T-helper 1 cell treated with Interleukin-12 subunit alpha and Interleukin-12 subunit beta and Interleukin-4 antibody, amounts not matched to agents 30 μg/mL and 1 μg/mL, for 36 hours (primary cell): ENCODE data around the gene P2RY8.
"Not testable (repeated sequence)": the region's sequence is repeated elsewhere in the genome, so short reads cannot be mapped to it uniquely, and the experiment has no call there.

Source experiments
- H3K27ac Mint-ChIP-seq: one replicate; pipeline ENCODE4 v1.8.0; 2021; ENCODE audit warnings: mild to moderate bottlenecking, mixed read lengths
- H3K27me3 Mint-ChIP-seq: one replicate; pipeline ENCODE4 v1.8.0; 2021; ENCODE audit warnings: low read depth, mixed read lengths
- H3K36me3 Mint-ChIP-seq: one replicate; pipeline ENCODE4 v1.8.0; 2021; ENCODE audit warnings: low read depth, mixed read lengths
- H3K4me1 Mint-ChIP-seq: one replicate; pipeline ENCODE4 v1.8.0; 2021; ENCODE audit warnings: low read depth, mixed read lengths
- H3K4me3 Mint-ChIP-seq: one replicate; pipeline ENCODE4 v1.8.0; 2021; ENCODE audit warnings: mild to moderate bottlenecking, moderate library complexity, mixed read lengths
- H3K9me3 Mint-ChIP-seq: one replicate; pipeline ENCODE4 v1.8.0; 2021; ENCODE audit warnings: mixed read lengths

Gene P2RY8

GRCh38 chrX:1531096-1531890, 5.7 kb downstream of the P2RY8 start:
- no peak overlapping the region for H3K4me3 Mint-ChIP-seq
- peaks cover 5% of the 10 kb centered on the region for H3K4me1 Mint-ChIP-seq
- H3K27ac Mint-ChIP-seq = no peak overlapping the region
- no peaks in the 10 kb centered on the region for H3K27me3 Mint-ChIP-seq
- peaks cover 16% of the 10 kb centered on the region for H3K36me3 Mint-ChIP-seq
- no peaks in the 10 kb centered on the region for H3K9me3 Mint-ChIP-seq

DNA sequence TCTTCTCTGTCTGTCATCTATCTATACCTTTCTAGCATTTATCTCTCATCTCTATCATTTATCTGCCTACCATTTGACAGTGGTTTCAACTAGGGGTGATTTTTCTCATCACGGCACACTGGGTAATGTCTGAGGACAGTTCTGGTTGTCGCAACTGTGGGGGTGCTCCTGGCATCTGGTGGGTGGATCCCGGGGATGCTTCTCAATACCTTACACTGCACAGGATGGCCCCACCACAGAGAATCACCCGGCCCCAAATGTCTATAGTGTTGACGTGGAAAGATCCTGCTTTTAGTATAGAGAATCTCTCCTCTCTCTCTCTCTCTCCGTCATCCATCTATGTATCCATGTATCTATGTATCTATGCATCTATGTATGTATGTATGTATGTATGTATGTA, 7.2 kb downstream of the P2RY8 start:
- no peak overlapping the region for H3K4me3 Mint-ChIP-seq
- H3K9me3 Mint-ChIP-seq = no peaks in the 10 kb centered on the region
- no peaks in the 10 kb centered on the region for H3K27me3 Mint-ChIP-seq
- peaks cover 4% of the 10 kb centered on the region for H3K4me1 Mint-ChIP-seq
- H3K27ac Mint-ChIP-seq = no peak overlapping the region
- H3K36me3 Mint-ChIP-seq = peaks cover 9% of the 10 kb centered on the region

GRCh38 chrX:1529328-1529727, 7.7 kb downstream of the P2RY8 start:
- Mint-ChIP-seq H3K27ac (no peak overlapping the region), H3K27me3 (no peaks in the 10 kb centered on the region), H3K9me3 (no peaks in the 10 kb centered on the region), H3K4me1 (peaks cover 4% of the 10 kb centered on the region), H3K36me3 (peaks cover 9% of the 10 kb centered on the region), H3K4me3 (no peak overlapping the region)

DNA sequence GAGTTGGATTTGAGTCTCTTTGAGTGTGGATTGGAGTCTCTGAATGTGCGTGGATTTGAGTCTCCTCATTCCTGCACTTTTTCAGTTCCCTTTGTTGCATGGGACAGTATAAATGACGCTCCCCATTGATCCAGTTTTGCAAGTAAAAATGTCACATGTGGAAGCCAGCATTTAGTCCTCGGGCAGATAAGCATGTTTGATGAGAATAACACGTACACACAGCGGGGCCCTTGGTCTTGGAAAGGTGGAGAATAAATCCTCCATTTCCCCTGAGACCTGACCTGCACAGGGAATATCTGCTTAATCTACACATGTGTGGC, 8.1 kb downstream of the P2RY8 start:
- H3K4me3 Mint-ChIP-seq = no peak overlapping the region
- no peak overlapping the region for H3K27ac Mint-ChIP-seq
- H3K4me1 Mint-ChIP-seq = peaks cover 4% of the 10 kb centered on the region
- H3K36me3 Mint-ChIP-seq = peaks cover 7% of the 10 kb centered on the region
- H3K9me3 Mint-ChIP-seq = no peaks in the 10 kb centered on the region
- no peaks in the 10 kb centered on the region for H3K27me3 Mint-ChIP-seq

DNA sequence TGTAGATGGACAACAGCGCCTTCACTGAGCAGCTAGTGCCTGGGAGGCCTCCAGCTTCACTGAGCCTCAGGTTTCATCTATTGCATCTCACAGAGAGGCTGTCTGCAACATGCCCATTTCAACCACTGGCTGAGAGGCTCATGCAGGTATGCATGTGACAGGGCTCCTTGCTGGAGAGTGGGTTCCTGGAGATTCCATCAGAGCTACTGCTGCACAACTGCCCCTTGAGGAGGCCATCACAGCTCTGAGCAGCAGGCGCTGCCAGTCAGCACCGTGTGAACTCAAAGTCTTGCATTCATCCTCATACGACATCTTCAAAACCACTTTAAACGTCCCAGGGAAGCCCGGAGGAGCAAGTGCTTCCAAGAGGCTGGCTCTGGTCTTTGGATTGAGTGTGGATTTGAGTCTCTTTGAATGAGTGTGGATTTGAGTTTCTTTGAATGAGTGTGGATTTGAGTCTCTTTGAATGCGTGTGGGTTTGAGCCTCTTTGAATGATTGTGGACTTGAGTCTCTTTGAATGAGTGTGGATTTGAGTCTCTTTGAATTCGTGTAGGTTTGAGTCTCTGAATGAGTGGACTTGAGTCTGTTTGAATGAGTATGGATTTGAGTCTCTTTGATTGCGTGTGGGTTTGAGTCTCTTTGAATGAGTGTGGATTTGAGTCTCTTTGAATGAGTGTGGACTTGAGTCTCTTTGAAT, 8.7 kb downstream of the P2RY8 start:
- Mint-ChIP-seq H3K27me3 (no peaks in the 10 kb centered on the region), H3K36me3 (peaks cover 7% of the 10 kb centered on the region), H3K9me3 (no peaks in the 10 kb centered on the region), H3K27ac (no peak overlapping the region), H3K4me3 (no peak overlapping the region), H3K4me1 (peaks cover 4% of the 10 kb centered on the region)

DNA sequence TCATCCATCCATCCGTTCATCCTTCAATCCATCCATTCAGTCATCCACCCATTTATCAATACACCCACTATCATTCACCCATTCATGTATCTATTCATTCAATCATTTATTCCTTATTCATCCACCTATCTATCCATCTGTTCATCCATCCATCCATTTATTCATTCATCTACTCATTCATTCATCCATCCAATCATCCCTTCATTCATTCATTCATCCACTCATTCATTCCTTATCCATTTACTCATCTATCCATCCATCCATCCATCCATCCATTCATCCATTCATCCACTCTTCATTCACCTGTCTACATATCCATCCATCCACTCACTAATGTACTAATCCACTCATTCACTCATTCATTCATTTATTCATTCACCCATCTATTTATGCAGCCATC, 9.5 kb downstream of the P2RY8 start:
- H3K4me1 Mint-ChIP-seq = peaks cover 5% of the 10 kb centered on the region
- no peaks in the 10 kb centered on the region for H3K27me3 Mint-ChIP-seq
- no peak overlapping the region for H3K4me3 Mint-ChIP-seq
- H3K27ac Mint-ChIP-seq = no peak overlapping the region
- no peaks in the 10 kb centered on the region for H3K9me3 Mint-ChIP-seq
- peaks cover 4% of the 10 kb centered on the region for H3K36me3 Mint-ChIP-seq

- no peaks in the 10 kb centered on the region for H3K9me3 Mint-ChIP-seq
- no peaks in the 10 kb centered on the region for H3K27me3 Mint-ChIP-seq
- no peak overlapping the region for H3K27ac Mint-ChIP-seq
- H3K4me3 Mint-ChIP-seq = no peak overlapping the region
- H3K36me3 Mint-ChIP-seq = peaks cover 7% of the 10 kb centered on the region
- H3K4me1 Mint-ChIP-seq = peaks cover 8% of the 10 kb centered on the region
Measured at GRCh38 chrX:1526565-1526964, 10.4 kb downstream of the P2RY8 start.

DNA sequence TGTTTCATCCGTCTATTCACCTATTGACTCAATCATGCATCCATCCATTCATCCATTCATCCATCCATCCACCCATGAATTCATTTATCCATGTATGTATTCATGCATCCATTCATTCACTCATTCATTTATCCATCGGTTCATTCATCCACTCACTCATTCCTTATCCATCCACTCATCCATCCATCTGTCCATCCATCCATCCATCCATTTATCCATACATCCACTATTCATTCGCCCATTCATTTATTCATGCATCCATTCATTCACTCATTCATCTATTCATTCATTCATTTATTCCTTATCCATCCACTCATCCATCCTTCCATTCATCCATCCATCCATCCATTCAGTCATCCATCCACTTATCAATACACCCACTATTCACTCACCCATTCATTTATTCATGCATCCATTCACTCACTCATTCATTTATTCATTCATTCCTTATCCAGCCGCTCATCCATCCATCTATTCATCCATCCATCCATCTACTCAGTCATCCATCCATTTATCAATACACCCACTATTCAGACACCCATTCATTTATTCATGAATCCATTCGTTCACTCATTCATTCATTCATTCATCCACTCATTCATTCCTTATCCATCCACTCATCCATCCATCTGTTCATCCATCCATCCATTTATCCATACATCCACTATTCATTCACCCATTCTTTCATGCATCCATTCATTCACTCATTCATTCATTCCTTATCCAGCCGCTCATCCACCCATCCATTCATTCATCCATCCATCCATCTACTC, 11.2 kb downstream of the P2RY8 start:
- Mint-ChIP-seq H3K27me3 (no peaks in the 10 kb centered on the region), H3K4me3 (no peak overlapping the region), H3K4me1 (peaks cover 15% of the 10 kb centered on the region), H3K27ac (no peak overlapping the region), H3K9me3 (no peaks in the 10 kb centered on the region), H3K36me3 (peaks cover 13% of the 10 kb centered on the region)

- peaks cover 20% of the 10 kb centered on the region for H3K36me3 Mint-ChIP-seq
- H3K4me3 Mint-ChIP-seq = no peak overlapping the region
- no peaks in the 10 kb centered on the region for H3K9me3 Mint-ChIP-seq
- H3K27me3 Mint-ChIP-seq = no peaks in the 10 kb centered on the region
- no peak overlapping the region for H3K27ac Mint-ChIP-seq
- peaks cover 22% of the 10 kb centered on the region for H3K4me1 Mint-ChIP-seq
Measured at GRCh38 chrX:1524874-1525582, 12.0 kb downstream of the P2RY8 start.

DNA sequence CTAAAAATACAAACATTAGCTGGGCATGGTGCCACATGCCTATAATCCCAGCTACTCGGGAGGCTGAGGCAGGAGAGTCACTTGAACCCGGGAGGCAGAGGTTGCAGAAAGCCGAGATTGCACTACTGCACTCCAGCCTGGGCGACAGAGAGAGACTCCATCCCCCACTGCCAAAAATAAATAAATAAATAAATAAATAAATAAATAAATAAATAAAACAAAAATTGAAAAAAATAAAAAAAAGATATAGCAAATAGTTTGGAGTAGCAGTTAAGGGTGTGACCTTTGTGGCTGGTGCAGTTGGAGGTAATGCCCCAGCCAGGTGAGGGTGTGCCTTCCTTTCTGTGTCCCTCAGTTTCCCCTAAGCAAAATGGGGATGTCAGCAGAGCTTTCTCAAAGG, 14.1 kb downstream of the P2RY8 start:
- not testable (repeated sequence) for H3K27me3 Mint-ChIP-seq, H3K4me3 Mint-ChIP-seq, H3K9me3 Mint-ChIP-seq, H3K27ac Mint-ChIP-seq
- Mint-ChIP-seq H3K36me3 (peaks cover 37% of the 10 kb centered on the region), H3K4me1 (peaks cover 39% of the 10 kb centered on the region)

DNA sequence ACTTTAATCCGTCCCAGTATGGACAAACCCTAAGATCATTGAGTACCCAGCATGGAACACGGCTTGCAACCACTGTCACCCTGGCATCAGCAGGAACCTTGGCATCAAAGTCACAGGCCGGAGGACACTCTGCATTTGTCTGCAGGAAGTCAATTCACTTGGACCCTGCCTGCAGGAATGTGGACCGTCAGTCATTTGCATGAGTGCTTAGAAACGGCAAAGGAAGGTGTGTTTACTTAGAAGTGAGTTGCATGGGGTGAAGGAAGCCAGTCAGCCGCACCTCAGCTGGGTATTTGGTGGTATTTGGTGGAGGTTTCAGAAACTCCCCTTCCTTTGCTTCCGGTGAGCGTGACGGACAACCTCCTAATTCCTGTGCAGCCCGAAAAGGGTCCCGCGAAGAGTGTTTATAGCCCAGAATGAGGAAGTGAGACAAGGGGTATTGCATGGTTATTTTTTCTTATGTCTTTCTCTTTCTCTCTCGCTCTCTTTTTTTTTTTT, 15.5 kb downstream of the P2RY8 start:
- Mint-ChIP-seq H3K4me3 (peak overlapping the region; percentile 82), H3K4me1 (peaks cover 49% of the 10 kb centered on the region), H3K36me3 (peaks cover 43% of the 10 kb centered on the region), H3K9me3 (peaks cover 4% of the 10 kb centered on the region), H3K27ac (peak overlapping the region; percentile 94), H3K27me3 (no peaks in the 10 kb centered on the region)

- Mint-ChIP-seq H3K36me3 (peaks cover 48% of the 10 kb centered on the region), H3K4me3 (no peak overlapping the region), H3K27me3 (no peaks in the 10 kb centered on the region), H3K9me3 (peaks cover 4% of the 10 kb centered on the region), H3K4me1 (peaks cover 56% of the 10 kb centered on the region), H3K27ac (peak overlapping the region; percentile 12)
Measured at GRCh38 chrX:1520350-1520749, 16.6 kb downstream of the P2RY8 start.

GRCh38 chrX:1519022-1519497, 17.9 kb downstream of the P2RY8 start:
- peaks cover 48% of the 10 kb centered on the region for H3K36me3 Mint-ChIP-seq
- H3K27ac Mint-ChIP-seq = no peak overlapping the region
- H3K9me3 Mint-ChIP-seq = peaks cover 4% of the 10 kb centered on the region
- H3K27me3 Mint-ChIP-seq = no peaks in the 10 kb centered on the region
- H3K4me1 Mint-ChIP-seq = peaks cover 56% of the 10 kb centered on the region
- H3K4me3 Mint-ChIP-seq = no peak overlapping the region

- peaks cover 54% of the 10 kb centered on the region for H3K36me3 Mint-ChIP-seq
- H3K4me1 Mint-ChIP-seq = peaks cover 56% of the 10 kb centered on the region
- peak overlapping the region; percentile 32 for H3K27ac Mint-ChIP-seq
- H3K4me3 Mint-ChIP-seq = no peak overlapping the region
- H3K27me3 Mint-ChIP-seq = no peaks in the 10 kb centered on the region
- peaks cover 8% of the 10 kb centered on the region for H3K9me3 Mint-ChIP-seq
Measured at GRCh38 chrX:1518512-1518911, 18.5 kb downstream of the P2RY8 start.
